B cell (primary cell): ENCODE measurements around the gene VIL1. TPM values are rescaled to one million over a fixed set of nuclear protein-coding genes. Genes with fewer than 3 reads are reported as not detected.

Experiments
- ATAC-seq: fragments of 200-7000 bp; cut with Tn5 transposase; one replicate; pipeline ENCODE4 v1.10.0; 2021; ENCODE audit warnings: low read depth, mild to moderate bottlenecking, moderate number of reproducible peaks, moderate library complexity
- CTCF ChIA-PET: fragments of 350-600 bp; sonication (Branson Sonifier 250); formaldehyde crosslinking; loops from one replicate; lab custom pipeline; 2021; ENCODE audit warnings: antibody characterized with exemption, inconsistent platforms; lab: Charles Lee
- POLR2A ChIA-PET: fragments of 350-600 bp; sonication (Branson Sonifier 250); formaldehyde crosslinking; loops from one replicate; lab custom pipeline; 2021; ENCODE audit warnings: antibody characterized with exemption; lab: Charles Lee
- DNase-seq: peaks from one replicate; pipeline ENCODE4 v3.0.0; 2013
- H2AFZ ChIP-seq: 2 replicates; pipeline ENCODE4 v1.6.1; 2012; ENCODE audit warnings: mild to moderate bottlenecking, low read depth, low read length; ENCODE audit not compliant: insufficient read depth, poor library complexity, severe bottlenecking
- H3K27ac ChIP-seq, 2 donors: 1 replicate in 1 of 2; 2 replicates in 1 of 2; pipeline ENCODE4 v1.5.1; 2012 to 2013; ENCODE audit warnings: low read length in 2 of 2, mild to moderate bottlenecking in 2 of 2, moderate library complexity in 1 of 2
- H3K27me3 ChIP-seq, 4 experiments: fragments of 200-600 bp in 1 of 4; sonication (generic) in 1 of 4; replicated peaks in 1 of 4; 1 replicate in 2 of 4; 2 replicates in 2 of 4; pipeline versions ENCODE4 v1.6.1 to v1.7.0; 2013 to 2016; ENCODE audit warnings: low read length in 3 of 4, mild to moderate bottlenecking in 2 of 4, mixed read lengths in 1 of 4, moderate library complexity in 1 of 4; ENCODE audit not compliant: insufficient read depth in 4 of 4, control insufficient read depth in 3 of 4; ENCODE audit errors: control extremely low read depth in 1 of 4
- H3K36me3 ChIP-seq, 2 experiments: replicated peaks in 1 of 2; 1 replicate in 1 of 2; 2 replicates in 1 of 2; pipeline versions ENCODE4 v1.6.1 to v1.7.1; 2013; ENCODE audit warnings: low read length in 1 of 2; ENCODE audit not compliant: insufficient read depth in 2 of 2, control insufficient read depth in 1 of 2; ENCODE audit errors: control extremely low read depth in 1 of 2, extremely low read depth in 1 of 2
- H3K4me1 ChIP-seq, 2 donors: fragments of 200-600 bp in 1 of 2; sonication (generic) in 1 of 2; 1 replicate in 1 of 2; 2 replicates in 1 of 2; pipeline versions ENCODE4 v1.5.1 to v1.6.1; 2013 to 2017; ENCODE audit warnings: low read length in 2 of 2; ENCODE audit not compliant: control insufficient read depth in 2 of 2, insufficient read depth in 2 of 2
- H3K4me2 ChIP-seq: replicated peaks from 2 replicates; pipeline ENCODE3; 2012; ENCODE audit warnings: mild to moderate bottlenecking, low read depth, low read length; ENCODE audit not compliant: poor library complexity, severe bottlenecking
- H3K4me3 ChIP-seq, 5 experiments: fragments of 200-600 bp in 1 of 5; sonication (generic) in 1 of 5; 1 replicate in 3 of 5; 2 replicates in 2 of 5; pipeline versions ENCODE4 v1.5.1 to v1.7.0; 2011 to 2016; ENCODE audit warnings: low read length in 4 of 5, mild to moderate bottlenecking in 4 of 5, low read depth in 2 of 5, control low read depth in 1 of 5, moderate library complexity in 1 of 5; ENCODE audit not compliant: insufficient read depth in 1 of 5; ENCODE audit errors: control extremely low read depth in 1 of 5, extremely low read depth in 1 of 5
- H3K79me2 ChIP-seq: fragments of 200-600 bp; sonication (generic); one replicate; pipeline ENCODE4 v1.6.0; 2016; ENCODE audit warnings: low read length; ENCODE audit not compliant: control insufficient read depth, insufficient read depth
- H3K9ac ChIP-seq: fragments of 200-600 bp; sonication (generic); 2 replicates; pipeline ENCODE4 v1.6.1; 2017; ENCODE audit warnings: mild to moderate bottlenecking, low read length, moderate library complexity
- H3K9me3 ChIP-seq, 3 donors: one replicate each; pipeline versions ENCODE4 v1.6.1 to v1.7.1; 2013; ENCODE audit warnings: low read length in 2 of 3; ENCODE audit not compliant: control insufficient read depth in 2 of 3, insufficient read depth in 1 of 3; ENCODE audit errors: control extremely low read depth in 1 of 3
- H4K20me1 ChIP-seq: 2 replicates; pipeline ENCODE4 v1.6.0; 2012; ENCODE audit warnings: mild to moderate bottlenecking, low read length; ENCODE audit not compliant: insufficient read depth, control insufficient read depth, poor library complexity, severe bottlenecking
- H3K27ac Mint-ChIP-seq: one replicate; pipeline ENCODE4 v1.8.0; 2021; ENCODE audit warnings: mixed read lengths
- H3K27me3 Mint-ChIP-seq: one replicate; pipeline ENCODE4 v1.8.0; 2021; ENCODE audit warnings: mixed read lengths
- H3K4me1 Mint-ChIP-seq: one replicate; pipeline ENCODE4 v1.8.0; 2021; ENCODE audit warnings: mixed read lengths
- H3K4me3 Mint-ChIP-seq: one replicate; pipeline ENCODE4 v1.8.0; 2021; ENCODE audit warnings: mixed read lengths
- H3K9me3 Mint-ChIP-seq: one replicate; pipeline ENCODE4 v1.8.0; 2022; ENCODE audit warnings: mixed read lengths; ENCODE audit not compliant: insufficient read depth
- EZH2 ChIP-seq: IDR thresholded peaks from 2 replicates; pipeline ENCODE4 v1.6.1; 2012; ENCODE audit warnings: borderline replicate concordance, low read depth, mild to moderate bottlenecking, moderate library complexity, low read length; ENCODE audit not compliant: insufficient read depth, poor library complexity, severe bottlenecking
- WGBS: methylation state at CpG from one replicate; pipeline ENCODE4 v1.1.5; 2013; ENCODE audit warnings: missing lambda C conversion rate; ENCODE audit not compliant: insufficient coverage; 5-methylcytosine and 5-hydroxymethylcytosine counted together
- intact Hi-C: fragments of 100-400 bp; cut with micrococcal nuclease; formaldehyde crosslinking; loops from one replicate; pipeline ENCODE4 v1.10.0; 2022
- polyA plus RNA-seq: library from polyadenylated mRNA; depleted of rRNA; stranded (reverse); fragments of >200 nt; gene quantifications from 2 replicates; pipeline ENCODE4 v1.2.3, GENCODE V29; 2012
- total RNA-seq, 2 donors: library from RNA; stranded (reverse); fragments of 120-200 nt in 1 of 2; gene quantifications; 1 replicate in 1 of 2; 2 replicates in 1 of 2; pipeline versions ENCODE4 v1.2.3 to v1.2.4, GENCODE V29; 2013 to 2022
- TF ChIP-seq, protein P1 (sequence below): fragments of 200-600 bp; IDR thresholded peaks from one replicate; pipeline ENCODE4 v1.8.0; 2022; ENCODE audit warnings: antibody characterized with exemption, mild to moderate bottlenecking

VIL1 gene
- total and polyA plus RNA-seq, 2 donors (not counting 1 experiment from before 2014, with no cell fraction given) = not detected

DNA sequence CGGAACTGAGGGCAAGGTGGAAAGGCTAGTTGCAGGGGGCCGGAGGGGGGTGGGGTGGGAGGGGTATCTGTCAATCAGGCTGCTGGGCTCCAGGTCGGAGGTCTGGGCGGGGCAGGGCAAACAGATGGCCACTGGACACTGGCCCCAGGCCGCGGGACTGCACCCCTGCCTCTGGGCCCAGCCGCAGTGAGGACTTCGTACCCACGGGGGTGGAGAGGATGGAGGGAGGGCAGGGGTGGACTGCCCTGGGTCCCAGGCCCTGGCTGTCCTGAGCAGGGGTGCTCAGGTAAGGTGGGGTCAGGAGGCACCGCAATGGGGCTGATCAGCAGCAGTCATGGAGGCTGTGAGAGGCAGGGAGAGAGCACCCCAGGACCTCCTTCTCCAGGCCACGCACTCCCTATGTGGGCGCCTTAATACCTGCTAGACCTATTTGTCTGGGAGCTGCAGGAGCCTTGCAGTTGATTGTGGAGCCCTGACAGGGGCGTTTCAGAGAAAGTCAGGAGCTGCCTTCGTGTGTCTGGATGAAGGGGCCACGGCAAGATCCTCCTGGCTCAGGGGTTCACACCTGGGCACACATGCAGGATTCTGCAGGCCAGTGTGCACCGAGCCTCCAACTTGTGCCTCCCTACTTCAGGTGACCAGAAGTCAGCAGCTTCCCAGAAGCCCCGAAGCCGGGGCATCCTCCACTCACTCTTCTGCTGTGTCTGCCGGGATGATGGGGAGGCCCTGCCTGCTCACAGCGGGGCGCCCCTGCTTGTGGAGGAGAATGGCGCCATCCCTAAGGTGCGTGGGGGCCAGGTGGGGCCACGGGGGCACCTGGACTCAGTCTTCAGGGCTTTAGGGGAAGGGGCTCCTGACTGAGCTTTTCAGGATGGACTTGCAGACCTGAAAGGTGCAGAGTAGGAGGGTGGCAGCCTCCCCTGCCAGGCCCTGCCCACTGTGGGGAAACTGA is 17.7 kb upstream of the VIL1 start:
- peak overlapping the region; percentile 78 for H3K9ac ChIP-seq
- 42% methylated on average over 22 of the region's 24 CpGs for WGBS
- Mint-ChIP-seq H3K4me3 (peak overlapping the region; percentile 90), H3K27ac (peak overlapping the region; percentile 78), H3K27me3 (no peaks in the 10 kb centered on the region), H3K4me1 (peaks cover 70% of the 10 kb centered on the region), H3K9me3 (no peaks in the 10 kb centered on the region)
- ChIA-PET POLR2A (interaction anchor here (0.6 to 1.5 kb wide), 5 partner anchors 52 to 131 kb away, joined by 3 to 6 read pairs (median 4); partner anchors contain the start of genes AAMP and PNKD), CTCF (interaction anchor here (0.8 to 1.4 kb wide), 4 partner anchors 128 to 987 kb away, joined by 3 to 8 read pairs (median 3); no protein-coding TSS in a partner anchor)
- DNase-seq = peak; percentile 28
- peaks cover 20% of the 10 kb centered on the region for H3K79me2 ChIP-seq
- H3K4me3 ChIP-seq = peak overlapping the region; percentile 55 to 90 (median 89)
- intact Hi-C loops = no loop called here
- H4K20me1 ChIP-seq = peaks cover 39% of the 10 kb centered on the region
- H3K27me3 ChIP-seq = no peaks in the 10 kb centered on the region
- peaks cover 51 to 71% of the 10 kb centered on the region in 2 donors for H3K4me1 ChIP-seq
- no peak overlapping the region for H2AFZ ChIP-seq
- ATAC-seq = no peak
- peaks cover 2 to 33% of the 10 kb centered on the region in 2 experiments for H3K36me3 ChIP-seq
- peak overlapping the region; percentile 90 for H3K4me2 ChIP-seq
- H3K27ac ChIP-seq = peak overlapping the region in 1 of 2 donors; percentile 54
- TF ChIP-seq EZH2 = no peak
- TF ChIP-seq, protein P1, sequence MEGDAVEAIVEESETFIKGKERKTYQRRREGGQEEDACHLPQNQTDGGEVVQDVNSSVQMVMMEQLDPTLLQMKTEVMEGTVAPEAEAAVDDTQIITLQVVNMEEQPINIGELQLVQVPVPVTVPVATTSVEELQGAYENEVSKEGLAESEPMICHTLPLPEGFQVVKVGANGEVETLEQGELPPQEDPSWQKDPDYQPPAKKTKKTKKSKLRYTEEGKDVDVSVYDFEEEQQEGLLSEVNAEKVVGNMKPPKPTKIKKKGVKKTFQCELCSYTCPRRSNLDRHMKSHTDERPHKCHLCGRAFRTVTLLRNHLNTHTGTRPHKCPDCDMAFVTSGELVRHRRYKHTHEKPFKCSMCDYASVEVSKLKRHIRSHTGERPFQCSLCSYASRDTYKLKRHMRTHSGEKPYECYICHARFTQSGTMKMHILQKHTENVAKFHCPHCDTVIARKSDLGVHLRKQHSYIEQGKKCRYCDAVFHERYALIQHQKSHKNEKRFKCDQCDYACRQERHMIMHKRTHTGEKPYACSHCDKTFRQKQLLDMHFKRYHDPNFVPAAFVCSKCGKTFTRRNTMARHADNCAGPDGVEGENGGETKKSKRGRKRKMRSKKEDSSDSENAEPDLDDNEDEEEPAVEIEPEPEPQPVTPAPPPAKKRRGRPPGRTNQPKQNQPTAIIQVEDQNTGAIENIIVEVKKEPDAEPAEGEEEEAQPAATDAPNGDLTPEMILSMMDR = no peak
- peaks cover 0 to 19% (median 0%) of the 10 kb centered on the region in 3 donors for H3K9me3 ChIP-seq
